ENCODE data around the gene PCF11. TPM values are rescaled to one million over a fixed set of nuclear protein-coding genes. Genes with fewer than 3 reads are reported as not detected.

Gene PCF11
- polyA plus RNA-seq, 2 of the 4 experiments (the other 2 are of a cell fraction) = 24.7 to 42.3 TPM

DNA sequence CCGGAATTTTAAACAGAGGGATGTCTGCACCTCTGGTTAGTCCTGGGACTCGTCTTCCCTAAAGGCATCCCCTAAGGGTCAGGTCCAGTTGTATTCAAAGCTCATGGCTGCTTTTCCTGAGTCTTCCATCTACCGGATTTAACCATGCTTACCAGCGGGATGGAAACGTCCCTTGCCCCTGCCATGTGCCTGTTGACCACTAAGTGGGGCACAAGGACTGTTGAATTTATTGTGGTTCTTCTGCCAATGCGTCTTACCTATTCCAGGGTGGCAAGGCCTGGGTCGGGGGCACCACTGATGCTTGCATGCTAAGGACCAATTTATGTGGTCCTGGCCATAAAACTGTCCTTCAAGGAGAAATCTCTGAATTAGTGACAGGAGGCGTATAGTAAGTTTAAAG, 62.2 kb downstream of the PCF11 start:
- Histone ChIP-seq H3K4me2 (no peak overlapping the region), H3K27ac (no peak overlapping the region), H3K9me3 (no peaks in the 10 kb centered on the region), H3K4me3 (no peak overlapping the region), H3K4me1 (no peaks in the 10 kb centered on the region)
- TF ChIP-seq, protein P1, sequence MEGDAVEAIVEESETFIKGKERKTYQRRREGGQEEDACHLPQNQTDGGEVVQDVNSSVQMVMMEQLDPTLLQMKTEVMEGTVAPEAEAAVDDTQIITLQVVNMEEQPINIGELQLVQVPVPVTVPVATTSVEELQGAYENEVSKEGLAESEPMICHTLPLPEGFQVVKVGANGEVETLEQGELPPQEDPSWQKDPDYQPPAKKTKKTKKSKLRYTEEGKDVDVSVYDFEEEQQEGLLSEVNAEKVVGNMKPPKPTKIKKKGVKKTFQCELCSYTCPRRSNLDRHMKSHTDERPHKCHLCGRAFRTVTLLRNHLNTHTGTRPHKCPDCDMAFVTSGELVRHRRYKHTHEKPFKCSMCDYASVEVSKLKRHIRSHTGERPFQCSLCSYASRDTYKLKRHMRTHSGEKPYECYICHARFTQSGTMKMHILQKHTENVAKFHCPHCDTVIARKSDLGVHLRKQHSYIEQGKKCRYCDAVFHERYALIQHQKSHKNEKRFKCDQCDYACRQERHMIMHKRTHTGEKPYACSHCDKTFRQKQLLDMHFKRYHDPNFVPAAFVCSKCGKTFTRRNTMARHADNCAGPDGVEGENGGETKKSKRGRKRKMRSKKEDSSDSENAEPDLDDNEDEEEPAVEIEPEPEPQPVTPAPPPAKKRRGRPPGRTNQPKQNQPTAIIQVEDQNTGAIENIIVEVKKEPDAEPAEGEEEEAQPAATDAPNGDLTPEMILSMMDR (IDR thresholded peaks at IDR 0.05) = peak; percentile 17; the same call in 2 of the 3 replicates
- TF ChIP-seq RAD21 (conservative IDR thresholded peaks at IDR 0.05 in 1 of 2, IDR thresholded peaks at IDR 0.05 in 1 of 2) = peak; percentile 25 to 50; a peak in 2 of 5 replicates
- no peak for TF ChIP-seq NR3C1 (IDR thresholded peaks at IDR 0.05)
- no peak for TF ChIP-seq FOXS1 (CRISPR knock-in tag; IDR thresholded peaks at IDR 0.05)
- TF ChIP-seq PBX3 (IDR thresholded peaks at IDR 0.05) = no peak
- TF ChIP-seq USF2 (IDR thresholded peaks at IDR 0.05) = no peak
- ATAC-seq = peak; percentile 77 to 78; a peak in 5 of 6 replicates
- DNase-seq (ENCODE audit: low read depth in 1 of 2, low spot score in 1 of 2) = peak in 1 of 2 experiments; percentile 27
- CTCF ChIA-PET = interaction anchor here (1.0 to 1.3 kb wide), 2 partner anchors 8 to 31 kb away, joined by 3 to 7 read pairs; no protein-coding TSS in a partner anchor
- POLR2A ChIA-PET = no interaction called here
- 52% methylated on average over 8 of the region's 8 CpGs for WGBS (ENCODE audit: missing lambda C conversion rate)
- no peak for FAIRE-seq

DNA sequence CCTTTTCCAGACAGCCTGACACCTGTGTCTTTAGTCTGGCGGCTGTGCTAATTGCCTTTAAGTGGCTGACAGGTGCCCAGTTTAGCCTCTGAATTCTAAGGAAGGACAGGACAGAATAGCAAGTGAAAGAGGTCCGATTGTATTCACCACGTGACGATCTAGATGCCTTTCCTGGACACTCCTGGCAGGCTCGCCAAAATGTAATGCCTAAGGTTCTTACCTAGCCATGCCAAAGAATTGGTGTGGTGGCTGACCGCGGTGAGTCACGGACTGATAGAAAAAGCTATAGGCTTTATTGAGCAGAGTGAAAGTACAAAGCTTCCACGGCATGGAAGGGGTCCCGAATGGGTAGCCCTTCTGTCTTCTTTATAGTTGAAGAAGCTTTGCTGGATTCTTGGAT, 63.3 kb downstream of the PCF11 start:
- TF ChIP-seq E2F6 (IDR thresholded peaks at IDR 0.05; ENCODE audit: borderline replicate concordance, low read depth) (no peak), ZFP36 (IDR thresholded peaks at IDR 0.05; ENCODE audit: borderline replicate concordance, partially characterized antibody) (no peak), HOXB13 (CRISPR knock-in tag; IDR thresholded peaks at IDR 0.05; ENCODE audit: low read depth) (no peak), PBX3 (IDR thresholded peaks at IDR 0.05) (no peak), KDM5A (IDR thresholded peaks at IDR 0.05) (no peak)
- ATAC-seq (peak in 1 of 2 experiments; percentile 40; a peak in 3 of 6 replicates), DNase-seq (ENCODE audit: low read depth in 1 of 2, low spot score in 1 of 2) (no peak), FAIRE-seq (no peak)
- no peak overlapping the region for H3K27ac ChIP-seq
- H3K4me3 ChIP-seq = no peak overlapping the region
- 60% methylated on average over 10 of the region's 10 CpGs for WGBS (ENCODE audit: missing lambda C conversion rate)
- no peaks in the 10 kb centered on the region for H3K9me3 ChIP-seq
- no peak overlapping the region for H3K4me2 ChIP-seq
- no peaks in the 10 kb centered on the region for H3K4me1 ChIP-seq
- POLR2A ChIA-PET = no interaction called here
- CTCF ChIA-PET = interaction anchor here (0.7 kb wide), 1 partner anchor 14 kb away, joined by 3 read pairs; no protein-coding TSS in a partner anchor

DNA sequence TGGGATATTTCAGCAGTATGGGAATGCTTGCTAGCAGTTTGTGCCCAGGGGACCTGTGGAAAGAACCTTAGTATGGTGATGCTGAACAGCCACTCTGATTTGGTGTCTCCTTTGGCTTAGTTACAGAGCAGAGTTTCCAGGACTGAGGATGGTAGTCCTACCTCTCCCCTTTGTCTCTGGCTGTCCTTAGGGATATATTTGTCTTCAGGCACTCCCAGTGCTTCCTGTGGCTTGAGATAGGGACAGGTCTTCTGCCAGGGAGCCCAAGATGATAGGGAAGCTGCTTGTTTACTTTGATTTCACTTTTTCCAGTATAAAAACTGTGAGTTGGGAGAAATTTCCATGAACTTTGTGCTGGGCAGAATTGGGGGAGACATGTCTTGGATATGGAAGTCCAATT, 64.8 kb downstream of the PCF11 start:
- CTCF ChIA-PET = interaction anchor here (2.3 kb wide), 1 partner anchor 28 kb away, joined by 9 read pairs; no protein-coding TSS in a partner anchor

More for the DNA sequence above, 64.8 kb downstream of the PCF11 start:
- FAIRE-seq (no peak), ATAC-seq (no peak), DNase-seq (ENCODE audit: low read depth in 1 of 2, low spot score in 1 of 2) (no peak)
- no peaks in the 10 kb centered on the region for H3K9me3 ChIP-seq
- H3K4me2 ChIP-seq = no peak overlapping the region
- POLR2A ChIA-PET = no interaction called here
- no peak overlapping the region for H3K4me3 ChIP-seq
- H3K4me1 ChIP-seq = no peaks in the 10 kb centered on the region
- no peak overlapping the region for H3K27ac ChIP-seq
- TF ChIP-seq SMC3 (IDR thresholded peaks at IDR 0.05) (no peak), KDM1A (IDR thresholded peaks at IDR 0.05; ENCODE audit: low read depth) (no peak), HOXB5 (CRISPR knock-in tag; IDR thresholded peaks at IDR 0.05) (no peak), E2F6 (IDR thresholded peaks at IDR 0.05; ENCODE audit: borderline replicate concordance, low read depth) (no peak), RARB (CRISPR knock-in tag; IDR thresholded peaks at IDR 0.05) (no peak), RAD21 (conservative IDR thresholded peaks at IDR 0.05 in 1 of 2, IDR thresholded peaks at IDR 0.05 in 1 of 2) (no peak), CHD4 (IDR thresholded peaks at IDR 0.05; ENCODE audit: borderline replicate concordance) (no peak), GATA3 (IDR thresholded peaks at IDR 0.05; ENCODE audit: borderline replicate concordance) (no peak), CEBPB (IDR thresholded peaks at IDR 0.05) (no peak)
- TF ChIP-seq, protein P2, sequence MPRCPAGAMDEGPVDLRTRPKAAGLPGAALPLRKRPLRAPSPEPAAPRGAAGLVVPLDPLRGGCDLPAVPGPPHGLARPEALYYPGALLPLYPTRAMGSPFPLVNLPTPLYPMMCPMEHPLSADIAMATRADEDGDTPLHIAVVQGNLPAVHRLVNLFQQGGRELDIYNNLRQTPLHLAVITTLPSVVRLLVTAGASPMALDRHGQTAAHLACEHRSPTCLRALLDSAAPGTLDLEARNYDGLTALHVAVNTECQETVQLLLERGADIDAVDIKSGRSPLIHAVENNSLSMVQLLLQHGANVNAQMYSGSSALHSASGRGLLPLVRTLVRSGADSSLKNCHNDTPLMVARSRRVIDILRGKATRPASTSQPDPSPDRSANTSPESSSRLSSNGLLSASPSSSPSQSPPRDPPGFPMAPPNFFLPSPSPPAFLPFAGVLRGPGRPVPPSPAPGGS (IDR thresholded peaks at IDR 0.05) = no peak
